Activated CD8-positive, alpha-beta T cell treated with anti-CD3 and anti-CD28 coated beads, Interleukin-2, amount 10 ng/mL, durations not matched to agents 7 days and 5 days (primary cell): ENCODE measurements around the gene CHIC2. TPM values are rescaled to one million over a fixed set of nuclear protein-coding genes. Genes with fewer than 3 reads are reported as not detected.
"Not testable (repeated sequence)": the region's sequence is repeated elsewhere in the genome, so short reads cannot be mapped to it uniquely, and the experiment has no call there.

Experiments
- ATAC-seq: fragments of 150-1000 bp; cut with Tn5 transposase; one replicate; pipeline ENCODE4 v1.10.0; 2021; ENCODE audit warnings: moderate library complexity
- CTCF ChIA-PET: fragments of 350-600 bp; sonication (Branson Sonifier 250); formaldehyde crosslinking; loops from one replicate; lab custom pipeline; 2021; ENCODE audit warnings: antibody characterized with exemption; lab: Charles Lee
- POLR2A ChIA-PET: fragments of 350-600 bp; sonication (Branson Sonifier 250); formaldehyde crosslinking; loops from one replicate; lab custom pipeline; 2021; ENCODE audit warnings: antibody characterized with exemption; lab: Charles Lee
- DNase-seq: peaks from one replicate; pipeline ENCODE4 v3.0.0-alpha.2; 2020
- H3K27ac Mint-ChIP-seq: one replicate; pipeline ENCODE4 v1.8.0; 2021; ENCODE audit warnings: mild to moderate bottlenecking, mixed read lengths
- H3K27me3 Mint-ChIP-seq: one replicate; pipeline ENCODE4 v1.8.0; 2021; ENCODE audit warnings: low read depth, mixed read lengths
- H3K36me3 Mint-ChIP-seq: one replicate; pipeline ENCODE4 v1.8.0; 2021; ENCODE audit warnings: low read depth, mixed read lengths
- H3K4me1 Mint-ChIP-seq: one replicate; pipeline ENCODE4 v1.8.0; 2021; ENCODE audit warnings: low read depth, mixed read lengths
- H3K4me3 Mint-ChIP-seq: one replicate; pipeline ENCODE4 v1.8.0; 2021; ENCODE audit warnings: mild to moderate bottlenecking, mixed read lengths
- H3K9me3 Mint-ChIP-seq: one replicate; pipeline ENCODE4 v1.8.0; 2022; ENCODE audit warnings: mixed read lengths; ENCODE audit not compliant: insufficient read depth
- total RNA-seq, 2 experiments: library from RNA; stranded (reverse); gene quantifications; one replicate each; pipeline ENCODE4 v1.2.3, GENCODE V29; 2021

The CHIC2 gene
- 10 to 100 TPM; 14.6 to 17.1 TPM for total RNA-seq

GRCh38 chr4:54064317-54065111 is at the start of gene CHIC2:
Gene CHIC2 (minus strand): TSS chr4:54064605. CDS start chr4:54064300, 305 bp downstream.
- Mint-ChIP-seq H3K36me3 (peaks cover 22% of the 10 kb centered on the region), H3K9me3 (no peaks in the 10 kb centered on the region), H3K4me1 (peaks cover 43% of the 10 kb centered on the region), H3K4me3 (peak within 1 kb of the TSS; percentile 97), H3K27ac (peak within 1 kb of the TSS; percentile 92), H3K27me3 (peaks cover 6% of the 10 kb centered on the region)
- POLR2A ChIA-PET = interaction anchor here (0.6 to 1.6 kb wide), 4 partner anchors 34 to 579 kb away, joined by 4 to 8 read pairs (median 4); partner anchors contain the start of gene GSX2
- peak; percentile 89 for ATAC-seq
- CTCF ChIA-PET = interaction anchor here (1.6 to 1.9 kb wide), 2 partner anchors 25 to 169 kb away, joined by 5 to 6 read pairs; no protein-coding TSS in a partner anchor
- peak; percentile 96 for DNase-seq

- peaks cover 47% of the 10 kb centered on the region for H3K27me3 Mint-ChIP-seq
- H3K4me1 Mint-ChIP-seq, H3K27ac Mint-ChIP-seq, H3K9me3 Mint-ChIP-seq, H3K4me3 Mint-ChIP-seq, CTCF ChIA-PET, H3K36me3 Mint-ChIP-seq, POLR2A ChIA-PET, ATAC-seq, DNase-seq: not testable (repeated sequence)
Observed at GRCh38 chr4:54113206-54113605, 48.8 kb upstream of the CHIC2 start.

- H3K9me3 Mint-ChIP-seq = no peaks in the 10 kb centered on the region
- H3K4me3 Mint-ChIP-seq = no peak overlapping the region
- H3K27me3 Mint-ChIP-seq = peaks cover 67% of the 10 kb centered on the region
- no peaks in the 10 kb centered on the region for H3K36me3 Mint-ChIP-seq
- no peak for ATAC-seq
- ChIA-PET CTCF (interaction anchor here (1.3 kb wide), 1 partner anchor 123 kb away, joined by 3 read pairs; no protein-coding TSS in a partner anchor), POLR2A (no interaction called here)
- no peak for DNase-seq
- H3K4me1 Mint-ChIP-seq = peaks cover 15% of the 10 kb centered on the region
- no peak overlapping the region for H3K27ac Mint-ChIP-seq
Observed at GRCh38 chr4:54110019-54110416, 45.6 kb upstream of the CHIC2 start.

GRCh38 chr4:54109241-54110018 is 45.0 kb upstream of the CHIC2 start:
- POLR2A ChIA-PET = no interaction called here
- Mint-ChIP-seq H3K9me3 (no peaks in the 10 kb centered on the region), H3K4me3 (no peak overlapping the region), H3K4me1 (peaks cover 20% of the 10 kb centered on the region), H3K27me3 (peaks cover 71% of the 10 kb centered on the region), H3K36me3 (no peaks in the 10 kb centered on the region), H3K27ac (no peak overlapping the region)
- CTCF ChIA-PET = interaction anchor here (1.3 to 2.0 kb wide), 2 partner anchors 13 to 123 kb away, joined by 3 to 5 read pairs; no protein-coding TSS in a partner anchor
- ATAC-seq (no peak), DNase-seq (no peak)

GRCh38 chr4:54107951-54108748 is 43.7 kb upstream of the CHIC2 start:
- ChIA-PET POLR2A (no interaction called here), CTCF (interaction anchor here (0.9 to 2.0 kb wide), 4 partner anchors 10 to 126 kb away, joined by 3 to 6 read pairs (median 4); no protein-coding TSS in a partner anchor)
- H3K4me1 Mint-ChIP-seq = peaks cover 25% of the 10 kb centered on the region
- H3K36me3 Mint-ChIP-seq = no peaks in the 10 kb centered on the region
- no peaks in the 10 kb centered on the region for H3K9me3 Mint-ChIP-seq
- H3K4me3 Mint-ChIP-seq = peak overlapping the region; percentile 53
- ATAC-seq = no peak
- DNase-seq = no peak
- H3K27ac Mint-ChIP-seq = no peak overlapping the region
- H3K27me3 Mint-ChIP-seq = peaks cover 81% of the 10 kb centered on the region

GRCh38 chr4:54104907-54105306 is 40.5 kb upstream of the CHIC2 start:
- H3K4me1 Mint-ChIP-seq = peaks cover 46% of the 10 kb centered on the region
- H3K36me3 Mint-ChIP-seq = no peaks in the 10 kb centered on the region
- peaks cover 82% of the 10 kb centered on the region for H3K27me3 Mint-ChIP-seq
- ChIA-PET CTCF (no interaction called here), POLR2A (no interaction called here)
- no peak overlapping the region for H3K27ac Mint-ChIP-seq
- ATAC-seq (no peak), DNase-seq (no peak)
- H3K9me3 Mint-ChIP-seq = no peaks in the 10 kb centered on the region
- H3K4me3 Mint-ChIP-seq = no peak overlapping the region

- no peak overlapping the region for H3K4me3 Mint-ChIP-seq
- peaks cover 82% of the 10 kb centered on the region for H3K27me3 Mint-ChIP-seq
- no peak overlapping the region for H3K27ac Mint-ChIP-seq
- H3K9me3 Mint-ChIP-seq = no peaks in the 10 kb centered on the region
- ATAC-seq (no peak), DNase-seq (no peak)
- peaks cover 53% of the 10 kb centered on the region for H3K4me1 Mint-ChIP-seq
- ChIA-PET CTCF (interaction anchor here (1.2 to 1.8 kb wide), 3 partner anchors 9 to 173 kb away, joined by 3 to 4 read pairs (median 4); no protein-coding TSS in a partner anchor), POLR2A (no interaction called here)
- H3K36me3 Mint-ChIP-seq = no peaks in the 10 kb centered on the region
Observed at GRCh38 chr4:54103190-54103574, 38.8 kb upstream of the CHIC2 start.

GRCh38 chr4:54102531-54103106 is 38.2 kb upstream of the CHIC2 start:
- ATAC-seq (no peak), DNase-seq (no peak)
- no peaks in the 10 kb centered on the region for H3K9me3 Mint-ChIP-seq
- ChIA-PET CTCF (interaction anchor here (1.2 to 1.8 kb wide), 3 partner anchors 9 to 172 kb away, joined by 3 to 4 read pairs (median 4); no protein-coding TSS in a partner anchor), POLR2A (no interaction called here)
- no peaks in the 10 kb centered on the region for H3K36me3 Mint-ChIP-seq
- H3K27me3 Mint-ChIP-seq = peaks cover 84% of the 10 kb centered on the region
- no peak overlapping the region for H3K27ac Mint-ChIP-seq
- no peak overlapping the region for H3K4me3 Mint-ChIP-seq
- peaks cover 50% of the 10 kb centered on the region for H3K4me1 Mint-ChIP-seq

- H3K4me1 Mint-ChIP-seq = peaks cover 47% of the 10 kb centered on the region
- DNase-seq (no peak), ATAC-seq (peak; percentile 12)
- POLR2A ChIA-PET = no interaction called here
- H3K4me3 Mint-ChIP-seq = peak overlapping the region; percentile 44
- CTCF ChIA-PET = no interaction called here
- no peak overlapping the region for H3K27ac Mint-ChIP-seq
- H3K9me3 Mint-ChIP-seq = no peaks in the 10 kb centered on the region
- H3K27me3 Mint-ChIP-seq = peaks cover 86% of the 10 kb centered on the region
- H3K36me3 Mint-ChIP-seq = no peaks in the 10 kb centered on the region
Observed at GRCh38 chr4:54101190-54102041, 37.0 kb upstream of the CHIC2 start.

- POLR2A ChIA-PET = no interaction called here
- DNase-seq (no peak), ATAC-seq (peak; percentile 38)
- H3K4me3 Mint-ChIP-seq = peak overlapping the region; percentile 44
- no peak overlapping the region for H3K27ac Mint-ChIP-seq
- H3K27me3 Mint-ChIP-seq = peaks cover 86% of the 10 kb centered on the region
- H3K9me3 Mint-ChIP-seq = no peaks in the 10 kb centered on the region
- CTCF ChIA-PET = no interaction called here
- peaks cover 49% of the 10 kb centered on the region for H3K4me1 Mint-ChIP-seq
- no peaks in the 10 kb centered on the region for H3K36me3 Mint-ChIP-seq
Observed at GRCh38 chr4:54100595-54101189, 36.3 kb upstream of the CHIC2 start.
